Loucy (cell line): ENCODE measurements around the gene PEX5L.

ENCODE experiments used
- EZH2phosphoT487 ChIP-seq: fragments of 200-600 bp; IDR thresholded peaks from 2 replicates; pipeline ENCODE4 v1.6.1; 2018; ENCODE audit warnings: antibody characterized with exemption, mild to moderate bottlenecking, moderate library complexity, borderline replicate concordance
- TF ChIP-seq, protein P1 (sequence below): fragments of 200-600 bp; sonication (generic); conservative IDR thresholded peaks from 2 replicates; pipeline ENCODE4 v1.5.1; 2014; ENCODE audit warnings: mild to moderate bottlenecking, antibody characterized with exemption, low read length

DNA sequence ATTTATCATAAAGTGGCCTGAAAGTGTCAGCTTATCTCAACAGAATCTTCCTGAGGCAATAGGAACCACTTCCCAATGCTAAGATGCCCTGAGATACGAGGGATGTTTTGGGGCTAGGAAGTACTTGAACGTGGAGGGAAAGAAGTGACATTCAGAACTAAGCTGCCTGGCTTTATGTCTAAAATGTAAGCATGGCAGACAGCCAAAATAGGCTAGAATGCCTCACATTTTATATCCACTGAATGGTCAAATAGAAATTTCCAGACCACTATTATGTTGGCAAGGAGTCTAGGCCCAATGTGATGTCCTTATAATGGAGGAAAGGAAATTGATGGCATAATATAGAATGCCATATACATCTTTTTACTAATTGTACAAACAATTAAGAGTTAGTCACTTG is 154.9 kb downstream of the PEX5L start:
- TF ChIP-seq, protein P1, sequence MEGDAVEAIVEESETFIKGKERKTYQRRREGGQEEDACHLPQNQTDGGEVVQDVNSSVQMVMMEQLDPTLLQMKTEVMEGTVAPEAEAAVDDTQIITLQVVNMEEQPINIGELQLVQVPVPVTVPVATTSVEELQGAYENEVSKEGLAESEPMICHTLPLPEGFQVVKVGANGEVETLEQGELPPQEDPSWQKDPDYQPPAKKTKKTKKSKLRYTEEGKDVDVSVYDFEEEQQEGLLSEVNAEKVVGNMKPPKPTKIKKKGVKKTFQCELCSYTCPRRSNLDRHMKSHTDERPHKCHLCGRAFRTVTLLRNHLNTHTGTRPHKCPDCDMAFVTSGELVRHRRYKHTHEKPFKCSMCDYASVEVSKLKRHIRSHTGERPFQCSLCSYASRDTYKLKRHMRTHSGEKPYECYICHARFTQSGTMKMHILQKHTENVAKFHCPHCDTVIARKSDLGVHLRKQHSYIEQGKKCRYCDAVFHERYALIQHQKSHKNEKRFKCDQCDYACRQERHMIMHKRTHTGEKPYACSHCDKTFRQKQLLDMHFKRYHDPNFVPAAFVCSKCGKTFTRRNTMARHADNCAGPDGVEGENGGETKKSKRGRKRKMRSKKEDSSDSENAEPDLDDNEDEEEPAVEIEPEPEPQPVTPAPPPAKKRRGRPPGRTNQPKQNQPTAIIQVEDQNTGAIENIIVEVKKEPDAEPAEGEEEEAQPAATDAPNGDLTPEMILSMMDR, result no peak
- TF ChIP-seq EZH2phosphoT487, result no peak
